B cell (primary cell): Measurements from ENCODE around the gene DHX35. TPM values are rescaled to one million over a fixed set of nuclear protein-coding genes. Genes with fewer than 3 reads are reported as not detected.

Experiments used
- ATAC-seq: fragments of 200-7000 bp; cut with Tn5 transposase; one replicate; pipeline ENCODE4 v1.10.0; 2021; ENCODE audit warnings: low read depth, mild to moderate bottlenecking, moderate number of reproducible peaks, moderate library complexity
- CTCF ChIA-PET: fragments of 350-600 bp; sonication (Branson Sonifier 250); formaldehyde crosslinking; loops from one replicate; lab custom pipeline; 2021; ENCODE audit warnings: antibody characterized with exemption, inconsistent platforms; lab: Charles Lee
- POLR2A ChIA-PET: fragments of 350-600 bp; sonication (Branson Sonifier 250); formaldehyde crosslinking; loops from one replicate; lab custom pipeline; 2021; ENCODE audit warnings: antibody characterized with exemption; lab: Charles Lee
- DNase-seq: peaks from one replicate; pipeline ENCODE4 v3.0.0; 2013
- H2AFZ ChIP-seq: 2 replicates; pipeline ENCODE4 v1.6.1; 2012; ENCODE audit warnings: mild to moderate bottlenecking, low read depth, low read length; ENCODE audit not compliant: insufficient read depth, poor library complexity, severe bottlenecking
- H3K27ac ChIP-seq, 2 donors: 1 replicate in 1 of 2; 2 replicates in 1 of 2; pipeline ENCODE4 v1.5.1; 2012 to 2013; ENCODE audit warnings: low read length in 2 of 2, mild to moderate bottlenecking in 2 of 2, moderate library complexity in 1 of 2
- H3K27me3 ChIP-seq, 4 experiments: fragments of 200-600 bp in 1 of 4; sonication (generic) in 1 of 4; replicated peaks in 1 of 4; 1 replicate in 2 of 4; 2 replicates in 2 of 4; pipeline versions ENCODE4 v1.6.1 to v1.7.0; 2013 to 2016; ENCODE audit warnings: low read length in 3 of 4, mild to moderate bottlenecking in 2 of 4, mixed read lengths in 1 of 4, moderate library complexity in 1 of 4; ENCODE audit not compliant: insufficient read depth in 4 of 4, control insufficient read depth in 3 of 4; ENCODE audit errors: control extremely low read depth in 1 of 4
- H3K36me3 ChIP-seq, 2 experiments: replicated peaks in 1 of 2; 1 replicate in 1 of 2; 2 replicates in 1 of 2; pipeline versions ENCODE4 v1.6.1 to v1.7.1; 2013; ENCODE audit warnings: low read length in 1 of 2; ENCODE audit not compliant: insufficient read depth in 2 of 2, control insufficient read depth in 1 of 2; ENCODE audit errors: control extremely low read depth in 1 of 2, extremely low read depth in 1 of 2
- H3K4me1 ChIP-seq, 2 donors: fragments of 200-600 bp in 1 of 2; sonication (generic) in 1 of 2; 1 replicate in 1 of 2; 2 replicates in 1 of 2; pipeline versions ENCODE4 v1.5.1 to v1.6.1; 2013 to 2017; ENCODE audit warnings: low read length in 2 of 2; ENCODE audit not compliant: control insufficient read depth in 2 of 2, insufficient read depth in 2 of 2
- H3K4me2 ChIP-seq: replicated peaks from 2 replicates; pipeline ENCODE3; 2012; ENCODE audit warnings: mild to moderate bottlenecking, low read depth, low read length; ENCODE audit not compliant: poor library complexity, severe bottlenecking
- H3K4me3 ChIP-seq, 5 experiments: fragments of 200-600 bp in 1 of 5; sonication (generic) in 1 of 5; 1 replicate in 3 of 5; 2 replicates in 2 of 5; pipeline versions ENCODE4 v1.5.1 to v1.7.0; 2011 to 2016; ENCODE audit warnings: low read length in 4 of 5, mild to moderate bottlenecking in 4 of 5, low read depth in 2 of 5, control low read depth in 1 of 5, moderate library complexity in 1 of 5; ENCODE audit not compliant: insufficient read depth in 1 of 5; ENCODE audit errors: control extremely low read depth in 1 of 5, extremely low read depth in 1 of 5
- H3K79me2 ChIP-seq: fragments of 200-600 bp; sonication (generic); one replicate; pipeline ENCODE4 v1.6.0; 2016; ENCODE audit warnings: low read length; ENCODE audit not compliant: control insufficient read depth, insufficient read depth
- H3K9ac ChIP-seq: fragments of 200-600 bp; sonication (generic); 2 replicates; pipeline ENCODE4 v1.6.1; 2017; ENCODE audit warnings: mild to moderate bottlenecking, low read length, moderate library complexity
- H3K9me3 ChIP-seq, 3 donors: one replicate each; pipeline versions ENCODE4 v1.6.1 to v1.7.1; 2013; ENCODE audit warnings: low read length in 2 of 3; ENCODE audit not compliant: control insufficient read depth in 2 of 3, insufficient read depth in 1 of 3; ENCODE audit errors: control extremely low read depth in 1 of 3
- H4K20me1 ChIP-seq: 2 replicates; pipeline ENCODE4 v1.6.0; 2012; ENCODE audit warnings: mild to moderate bottlenecking, low read length; ENCODE audit not compliant: insufficient read depth, control insufficient read depth, poor library complexity, severe bottlenecking
- H3K27ac Mint-ChIP-seq: one replicate; pipeline ENCODE4 v1.8.0; 2021; ENCODE audit warnings: mixed read lengths
- H3K27me3 Mint-ChIP-seq: one replicate; pipeline ENCODE4 v1.8.0; 2021; ENCODE audit warnings: mixed read lengths
- H3K4me1 Mint-ChIP-seq: one replicate; pipeline ENCODE4 v1.8.0; 2021; ENCODE audit warnings: mixed read lengths
- H3K4me3 Mint-ChIP-seq: one replicate; pipeline ENCODE4 v1.8.0; 2021; ENCODE audit warnings: mixed read lengths
- H3K9me3 Mint-ChIP-seq: one replicate; pipeline ENCODE4 v1.8.0; 2022; ENCODE audit warnings: mixed read lengths; ENCODE audit not compliant: insufficient read depth
- CTCF ChIP-seq: fragments of 200-600 bp; IDR thresholded peaks from one replicate; pipeline ENCODE4 v1.8.0; 2022; ENCODE audit warnings: antibody characterized with exemption, mild to moderate bottlenecking
- EZH2 ChIP-seq: IDR thresholded peaks from 2 replicates; pipeline ENCODE4 v1.6.1; 2012; ENCODE audit warnings: borderline replicate concordance, low read depth, mild to moderate bottlenecking, moderate library complexity, low read length; ENCODE audit not compliant: insufficient read depth, poor library complexity, severe bottlenecking
- WGBS: methylation state at CpG from one replicate; pipeline ENCODE4 v1.1.5; 2013; ENCODE audit warnings: missing lambda C conversion rate; ENCODE audit not compliant: insufficient coverage; 5-methylcytosine and 5-hydroxymethylcytosine counted together
- intact Hi-C: fragments of 100-400 bp; cut with micrococcal nuclease; formaldehyde crosslinking; loops from one replicate; pipeline ENCODE4 v1.10.0; 2022
- polyA plus RNA-seq: library from polyadenylated mRNA; depleted of rRNA; stranded (reverse); fragments of >200 nt; gene quantifications from 2 replicates; pipeline ENCODE4 v1.2.3, GENCODE V29; 2012
- total RNA-seq, 2 donors: library from RNA; stranded (reverse); fragments of 120-200 nt in 1 of 2; gene quantifications; 1 replicate in 1 of 2; 2 replicates in 1 of 2; pipeline versions ENCODE4 v1.2.3 to v1.2.4, GENCODE V29; 2013 to 2022

DHX35 gene
- total and polyA plus RNA-seq, 2 donors (not counting 1 experiment from before 2014, with no cell fraction given): 7.5 to 12.4 TPM

GRCh38 chr20:39066471-39067242 lies 104.5 kb downstream of the DHX35 start:
- Mint-ChIP-seq H3K4me1 (no peaks in the 10 kb centered on the region), H3K4me3 (no peak overlapping the region), H3K27ac (no peak overlapping the region), H3K9me3 (peaks cover 3% of the 10 kb centered on the region), H3K27me3 (peaks cover 33% of the 10 kb centered on the region)
- TF ChIP-seq CTCF: no peak
- TF ChIP-seq EZH2: no peak
- Histone ChIP-seq H2AFZ (no peak overlapping the region), H3K4me2 (no peak overlapping the region), H3K4me1 (no peaks in the 10 kb centered on the region), H3K9me3 (peaks cover 0 to 5% (median 3%) of the 10 kb centered on the region in 3 donors), H4K20me1 (no peaks in the 10 kb centered on the region), H3K79me2 (no peaks in the 10 kb centered on the region), H3K4me3 (no peak overlapping the region), H3K27me3 (peaks cover 0 to 9% (median 0%) of the 10 kb centered on the region in 4 experiments), H3K9ac (no peak overlapping the region), H3K27ac (no peak overlapping the region), H3K36me3 (no peaks in the 10 kb centered on the region)
- CTCF ChIA-PET: interaction anchor here (1.4 to 7.2 kb wide), 2 partner anchors 10 to 17 kb away, joined by 4 to 37 read pairs; no protein-coding TSS in a partner anchor
- ATAC-seq (no peak), DNase-seq (no peak)
- POLR2A ChIA-PET: no interaction called here
- intact Hi-C loops: no loop called here
- 82% methylated on average over 10 of the region's 14 CpGs for WGBS

- DNase-seq (no peak), ATAC-seq (no peak)
- no peak overlapping the region for H3K9ac ChIP-seq
- H3K36me3 ChIP-seq: no peaks in the 10 kb centered on the region
- Mint-ChIP-seq H3K9me3 (peaks cover 3% of the 10 kb centered on the region), H3K4me3 (no peak overlapping the region), H3K27me3 (peaks cover 34% of the 10 kb centered on the region), H3K27ac (no peak overlapping the region), H3K4me1 (no peaks in the 10 kb centered on the region)
- peaks cover 0 to 9% (median 0%) of the 10 kb centered on the region in 4 experiments for H3K27me3 ChIP-seq
- WGBS: 100% methylated on average over 1 of the region's 5 CpGs
- TF ChIP-seq EZH2: no peak
- TF ChIP-seq CTCF: no peak
- no peak overlapping the region for H3K27ac ChIP-seq
- H3K4me1 ChIP-seq: no peaks in the 10 kb centered on the region
- no peak overlapping the region for H3K4me3 ChIP-seq
- no peaks in the 10 kb centered on the region for H3K79me2 ChIP-seq
- peaks cover 0 to 5% (median 3%) of the 10 kb centered on the region in 3 donors for H3K9me3 ChIP-seq
- no peak overlapping the region for H2AFZ ChIP-seq
- intact Hi-C loops: no loop called here
- H4K20me1 ChIP-seq: no peaks in the 10 kb centered on the region
- ChIA-PET CTCF (interaction anchor here (0.6 to 7.2 kb wide), 3 partner anchors 9 to 68 kb away, joined by 3 to 37 read pairs (median 4); no protein-coding TSS in a partner anchor), POLR2A (no interaction called here)
- H3K4me2 ChIP-seq: no peak overlapping the region
Measured at GRCh38 chr20:39067526-39068216, 105.5 kb downstream of the DHX35 start.
